AG04449 (cell line): ENCODE results near the gene CUEDC1.
A peak's percentile ranks its signal among the peaks of the same experiment; 100 is the strongest.

Experiments used
- CTCF ChIA-PET: fragments of 350-600 bp; formaldehyde crosslinking; extraction: SDS; loops from one replicate; lab custom pipeline; 2021; ENCODE audit warnings: antibody characterized with exemption; lab: Yijun Ruan, JAX
- POLR2A ChIA-PET: fragments of 400-600, 350-600 bp; formaldehyde crosslinking; extraction: SDS; loops from one replicate; lab custom pipeline; 2020; ENCODE audit warnings: antibody characterized with exemption, inconsistent platforms; lab: Yijun Ruan, JAX
- DNase-seq: peaks from one replicate; pipeline ENCODE4 v3.0.0-alpha.2; 2010; ENCODE audit warnings: low read depth, low spot score
- H3K4me3 ChIP-seq: 2 replicates; pipeline ENCODE4 v1.5.1; 2011; ENCODE audit warnings: low read depth, mild to moderate bottlenecking, control low read depth, low read length
- TF ChIP-seq, protein P1 (sequence below): IDR thresholded peaks from one replicate; pipeline ENCODE4 v1.5.1; 2011; ENCODE audit warnings: mild to moderate bottlenecking, moderate library complexity, low read length, control low read depth, inconsistent platforms; ENCODE audit not compliant: insufficient read depth; ENCODE audit errors: missing control alignments

Gene CUEDC1

DNA sequence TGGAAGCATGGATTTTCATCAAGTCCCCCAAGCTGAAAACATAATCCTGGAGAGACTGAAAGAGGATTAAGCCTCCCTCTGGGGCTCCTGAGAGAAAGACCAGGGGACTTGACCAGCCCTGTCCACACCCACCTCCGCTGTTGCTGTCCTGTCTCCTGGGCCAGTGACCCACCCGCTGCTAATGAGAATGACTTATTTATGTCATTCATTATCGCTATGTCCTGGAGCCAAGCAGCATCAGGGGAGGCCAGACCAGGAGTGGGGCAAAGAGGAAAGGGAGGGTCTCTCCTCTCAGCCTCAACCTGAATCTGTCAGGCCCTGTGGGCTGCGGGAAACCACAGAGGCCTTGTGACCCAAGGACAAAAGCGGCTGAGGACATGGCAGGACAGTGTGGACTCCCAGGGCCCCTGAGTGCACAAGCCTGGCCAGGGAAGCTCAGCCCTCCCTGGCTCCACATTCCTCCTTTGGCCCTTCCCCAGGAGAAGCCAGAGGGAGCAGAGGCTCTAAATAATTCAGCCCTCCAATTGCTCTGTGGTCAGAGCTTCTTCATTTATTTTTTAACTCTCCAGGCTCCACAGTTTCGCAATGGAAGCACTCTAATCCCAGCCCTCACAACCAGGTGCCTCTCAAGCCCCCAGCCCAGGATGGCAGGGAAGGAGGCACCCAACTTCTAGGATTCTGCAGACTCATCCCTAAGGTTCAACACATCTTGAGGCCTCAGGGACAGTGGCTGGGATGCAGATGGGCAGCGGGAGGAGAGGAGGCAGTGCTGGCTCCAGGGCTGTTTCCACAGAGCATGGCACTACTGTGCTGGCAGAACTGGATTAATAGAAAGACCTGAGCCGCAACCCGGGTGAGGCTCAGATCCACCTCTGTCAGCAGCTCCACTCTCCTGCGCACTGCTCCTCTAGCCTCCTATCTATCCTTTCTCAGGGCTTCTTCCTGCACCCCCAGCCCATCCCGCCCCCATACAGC lies 19.1 kb downstream of the CUEDC1 start:
- CTCF ChIA-PET: interaction anchor here (0.9 to 1.5 kb wide), 6 partner anchors 8 to 30 kb away, joined by 3 to 8 read pairs (median 3); no protein-coding TSS in a partner anchor
- POLR2A ChIA-PET: interaction anchor here (0.6 to 2.1 kb wide), 13 partner anchors 7 to 67 kb away, joined by 3 to 10 read pairs (median 5); no protein-coding TSS in a partner anchor
- H3K4me3 ChIP-seq: peak overlapping the region; percentile 20
- no peak for DNase-seq
- TF ChIP-seq, protein P1, sequence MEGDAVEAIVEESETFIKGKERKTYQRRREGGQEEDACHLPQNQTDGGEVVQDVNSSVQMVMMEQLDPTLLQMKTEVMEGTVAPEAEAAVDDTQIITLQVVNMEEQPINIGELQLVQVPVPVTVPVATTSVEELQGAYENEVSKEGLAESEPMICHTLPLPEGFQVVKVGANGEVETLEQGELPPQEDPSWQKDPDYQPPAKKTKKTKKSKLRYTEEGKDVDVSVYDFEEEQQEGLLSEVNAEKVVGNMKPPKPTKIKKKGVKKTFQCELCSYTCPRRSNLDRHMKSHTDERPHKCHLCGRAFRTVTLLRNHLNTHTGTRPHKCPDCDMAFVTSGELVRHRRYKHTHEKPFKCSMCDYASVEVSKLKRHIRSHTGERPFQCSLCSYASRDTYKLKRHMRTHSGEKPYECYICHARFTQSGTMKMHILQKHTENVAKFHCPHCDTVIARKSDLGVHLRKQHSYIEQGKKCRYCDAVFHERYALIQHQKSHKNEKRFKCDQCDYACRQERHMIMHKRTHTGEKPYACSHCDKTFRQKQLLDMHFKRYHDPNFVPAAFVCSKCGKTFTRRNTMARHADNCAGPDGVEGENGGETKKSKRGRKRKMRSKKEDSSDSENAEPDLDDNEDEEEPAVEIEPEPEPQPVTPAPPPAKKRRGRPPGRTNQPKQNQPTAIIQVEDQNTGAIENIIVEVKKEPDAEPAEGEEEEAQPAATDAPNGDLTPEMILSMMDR: no peak

GRCh38 chr17:57931488-57932137 lies 23.6 kb downstream of the CUEDC1 start:
- TF ChIP-seq, protein P1: no peak

DNA sequence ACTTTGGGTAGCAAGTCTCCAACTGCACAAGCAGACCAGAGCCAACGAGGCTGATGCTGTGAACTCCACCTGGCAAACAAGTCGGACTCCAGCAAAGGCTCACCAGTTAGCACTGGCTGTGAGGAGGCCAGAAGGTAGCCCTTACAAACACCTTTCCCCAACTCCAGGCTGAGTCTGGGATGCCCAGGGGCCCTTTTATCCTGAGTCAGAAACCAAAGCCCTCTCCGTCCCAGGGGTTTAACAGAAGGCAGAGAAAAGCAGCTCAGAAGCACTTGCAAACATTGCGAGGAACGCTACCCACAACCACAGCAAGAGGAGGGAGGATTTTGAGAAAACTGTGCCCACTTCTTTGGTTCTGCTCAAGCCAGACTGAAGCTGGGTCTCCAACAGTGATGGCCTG lies 25.0 kb downstream of the CUEDC1 start:
- CTCF ChIA-PET: interaction anchor here (1.0 to 1.2 kb wide), 3 partner anchors 18 to 56 kb away, joined by 3 to 4 read pairs (median 3); no protein-coding TSS in a partner anchor
- no peak overlapping the region for H3K4me3 ChIP-seq
- TF ChIP-seq, protein P1: no peak
- POLR2A ChIA-PET: no interaction called here
- no peak for DNase-seq

More at GRCh38 chr17:57931488-57932137, 23.6 kb downstream of the CUEDC1 start:
- ChIA-PET POLR2A (interaction anchor here (0.8 kb wide), 1 partner anchor 80 kb away, joined by 3 read pairs; no protein-coding TSS in a partner anchor), CTCF (interaction anchor here (1.0 to 1.2 kb wide), 3 partner anchors 16 to 55 kb away, joined by 3 to 4 read pairs (median 3); no protein-coding TSS in a partner anchor)
- no peak for DNase-seq
- no peak overlapping the region for H3K4me3 ChIP-seq

DNA sequence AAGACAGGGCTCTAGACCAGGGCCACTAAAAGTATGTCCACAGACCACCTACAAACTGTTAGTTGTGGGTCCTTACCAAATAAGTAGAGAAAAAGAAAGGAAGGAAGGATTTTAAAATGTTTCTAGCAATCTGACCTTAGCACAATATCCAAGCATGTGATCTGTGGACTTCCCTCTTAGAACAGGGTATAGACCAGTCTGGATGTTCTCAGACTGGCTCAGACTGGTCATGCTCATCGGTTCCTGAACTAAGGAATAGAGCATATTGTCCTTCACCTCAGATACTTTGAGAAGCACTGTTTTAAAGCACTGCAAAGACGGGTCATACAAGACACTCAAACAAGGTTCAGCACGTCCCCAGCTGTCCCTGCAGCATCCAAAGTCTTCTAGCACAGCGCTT lies 25.8 kb downstream of the CUEDC1 start:
- H3K4me3 ChIP-seq: no peak overlapping the region
- POLR2A ChIA-PET: no interaction called here
- TF ChIP-seq, protein P1: no peak
- no peak for DNase-seq
- CTCF ChIA-PET: no interaction called here

- H3K4me3 ChIP-seq: no peak overlapping the region
- TF ChIP-seq, protein P1: no peak
- ChIA-PET CTCF (interaction anchor here (0.9 to 1.2 kb wide), 2 partner anchors 9 to 24 kb away, joined by 3 read pairs; no protein-coding TSS in a partner anchor), POLR2A (no interaction called here)
- no peak for DNase-seq
Measured at GRCh38 chr17:57928928-57929327, 26.3 kb downstream of the CUEDC1 start.
